Muscle layer of colon (tissue), 2 donors: ENCODE measurements around the gene NKX1-2.

Experiments used
- H3K27ac ChIP-seq: one replicate; pipeline ENCODE4 v1.7.0; 2013; ENCODE audit warnings: low read depth, mild to moderate bottlenecking, low read length, moderate library complexity
- H3K27me3 ChIP-seq, 2 donors: one replicate each; pipeline ENCODE4 v1.7.0; 2013; ENCODE audit warnings: low read length in 2 of 2, mild to moderate bottlenecking in 2 of 2; ENCODE audit not compliant: insufficient read depth in 2 of 2, control insufficient read depth in 1 of 2
- H3K36me3 ChIP-seq: one replicate; pipeline ENCODE4 v1.7.0; 2013; ENCODE audit warnings: mild to moderate bottlenecking, low read length; ENCODE audit not compliant: insufficient read depth
- H3K4me1 ChIP-seq: one replicate; pipeline ENCODE4 v1.7.0; 2013; ENCODE audit warnings: mild to moderate bottlenecking, low read length; ENCODE audit not compliant: insufficient read depth
- H3K4me3 ChIP-seq, 2 donors: one replicate each; pipeline ENCODE4 v1.7.0; 2013; ENCODE audit warnings: low read length in 2 of 2, low read depth in 1 of 2, mild to moderate bottlenecking in 1 of 2, moderate library complexity in 1 of 2
- H3K9ac ChIP-seq: one replicate; pipeline ENCODE4 v1.7.0; 2013; ENCODE audit warnings: low read length
- H3K9me3 ChIP-seq: one replicate; pipeline ENCODE4 v1.7.0; 2013; ENCODE audit warnings: mild to moderate bottlenecking, low read length
- donor health status: abdominal sarcoma.
- donor health status: Adenocarcinoma of cecum.

NKX1-2 gene

DNA sequence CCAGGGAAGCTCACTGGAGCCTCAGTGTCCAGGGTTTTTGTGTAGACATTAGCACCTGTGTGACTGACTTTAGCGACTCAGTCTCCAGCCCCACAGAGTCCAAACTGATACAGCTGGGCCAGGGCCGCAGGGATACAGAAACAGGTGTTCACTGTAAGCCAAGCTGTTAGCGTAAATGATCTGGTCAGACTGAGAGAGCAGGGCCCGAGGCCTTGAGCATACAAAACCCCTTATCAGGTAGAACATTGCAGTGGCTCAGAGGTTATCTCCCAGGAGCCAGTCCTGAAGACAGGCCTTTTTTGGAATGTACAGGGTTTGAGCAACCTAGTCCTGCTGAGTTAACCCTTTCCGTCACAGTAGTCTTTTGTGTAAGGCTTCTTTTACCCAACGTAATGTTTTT is 36.8 kb upstream of the NKX1-2 start:
- H3K27ac ChIP-seq, result no peak overlapping the region
- H3K4me3 ChIP-seq, result no peak overlapping the region
- H3K4me1 ChIP-seq, result no peaks in the 10 kb centered on the region
- H3K27me3 ChIP-seq, result no peaks in the 10 kb centered on the region
- H3K9me3 ChIP-seq, result no peaks in the 10 kb centered on the region
- no peak overlapping the region for H3K9ac ChIP-seq
- H3K36me3 ChIP-seq, result no peaks in the 10 kb centered on the region

DNA sequence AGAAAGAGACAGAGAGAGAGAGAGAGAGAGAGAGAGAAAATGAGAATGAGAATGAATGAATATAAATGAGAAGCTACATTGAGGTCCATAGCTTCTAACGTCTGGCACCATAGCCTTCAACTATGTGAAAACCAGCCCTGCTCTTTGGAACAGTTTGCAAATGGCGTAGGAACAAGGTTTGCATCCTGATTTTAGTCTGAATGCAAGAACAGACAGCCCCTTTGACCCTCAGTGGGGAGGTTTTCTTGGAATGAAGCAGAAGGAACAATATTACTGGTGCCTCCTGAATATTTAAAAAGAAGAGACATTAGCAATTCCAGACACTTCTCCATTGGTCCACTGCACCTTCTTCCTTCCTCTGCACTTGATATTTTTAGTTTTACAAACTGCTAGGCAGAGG is 34.8 kb upstream of the NKX1-2 start:
- H3K27me3 ChIP-seq, result no peaks in the 10 kb centered on the region
- H3K27ac ChIP-seq, result no peak overlapping the region
- no peaks in the 10 kb centered on the region for H3K4me1 ChIP-seq
- H3K4me3 ChIP-seq, result no peak overlapping the region
- H3K9ac ChIP-seq, result no peak overlapping the region
- H3K9me3 ChIP-seq, result no peaks in the 10 kb centered on the region
- H3K36me3 ChIP-seq, result no peaks in the 10 kb centered on the region

GRCh38 chr10:124484031-124484430 is 34.2 kb upstream of the NKX1-2 start:
- H3K36me3 ChIP-seq, result no peaks in the 10 kb centered on the region
- no peaks in the 10 kb centered on the region for H3K27me3 ChIP-seq
- no peak overlapping the region for H3K9ac ChIP-seq
- H3K27ac ChIP-seq, result no peak overlapping the region
- no peak overlapping the region for H3K4me3 ChIP-seq
- H3K9me3 ChIP-seq, result no peaks in the 10 kb centered on the region
- no peaks in the 10 kb centered on the region for H3K4me1 ChIP-seq

DNA sequence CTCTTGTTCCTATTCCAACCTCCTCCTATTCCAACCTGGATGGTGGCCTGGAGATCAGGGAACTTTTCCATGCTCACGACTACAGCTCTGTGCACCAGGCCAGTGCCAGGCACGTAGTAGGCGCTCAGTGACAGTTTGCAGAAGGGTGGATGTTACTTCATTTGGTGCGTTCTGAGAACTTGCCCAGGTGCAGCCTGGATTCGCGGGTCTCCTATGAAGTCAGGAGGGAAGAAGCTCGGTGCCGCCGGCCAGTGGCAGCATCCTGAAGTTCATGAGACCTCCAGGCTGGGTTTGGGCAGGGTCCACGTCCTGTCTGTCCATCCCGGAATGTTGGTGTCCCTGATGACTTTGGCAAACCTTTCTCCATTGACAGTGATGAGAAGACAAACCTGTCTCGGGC is 33.0 kb upstream of the NKX1-2 start:
- H3K9ac ChIP-seq, result no peak overlapping the region
- no peaks in the 10 kb centered on the region for H3K27me3 ChIP-seq
- H3K36me3 ChIP-seq, result no peaks in the 10 kb centered on the region
- no peak overlapping the region for H3K4me3 ChIP-seq
- no peak overlapping the region for H3K27ac ChIP-seq
- no peaks in the 10 kb centered on the region for H3K9me3 ChIP-seq
- no peaks in the 10 kb centered on the region for H3K4me1 ChIP-seq

DNA sequence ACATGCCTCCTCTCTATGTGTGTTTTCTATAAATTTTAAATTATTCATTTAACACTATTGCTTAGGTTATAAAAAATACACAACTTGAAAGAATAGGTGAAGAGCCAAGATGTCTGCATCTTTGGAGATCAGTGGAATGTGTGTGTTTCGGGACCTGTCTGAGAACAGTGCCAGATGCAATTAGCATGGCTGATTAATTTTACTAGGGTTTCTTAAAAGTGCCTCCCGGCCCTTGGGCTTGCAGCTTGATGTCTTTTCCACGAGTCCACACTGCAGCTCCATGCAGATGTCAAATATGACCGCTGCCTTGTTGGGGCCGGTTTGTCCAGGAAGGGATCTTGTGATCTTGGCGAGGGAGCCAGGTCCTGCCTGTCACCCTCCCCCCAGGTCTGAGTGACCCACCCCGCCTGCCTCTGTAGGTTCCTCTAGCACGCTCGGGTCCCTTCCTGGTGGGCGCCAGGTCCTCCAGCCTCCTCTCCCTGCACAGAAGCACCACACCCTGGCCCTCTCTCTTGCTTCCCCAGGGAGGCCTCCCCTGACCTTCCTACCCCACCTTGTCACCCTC is 32.5 kb upstream of the NKX1-2 start:
- no peak overlapping the region for H3K4me3 ChIP-seq
- no peaks in the 10 kb centered on the region for H3K27me3 ChIP-seq
- no peak overlapping the region for H3K9ac ChIP-seq
- H3K4me1 ChIP-seq, result no peaks in the 10 kb centered on the region
- H3K9me3 ChIP-seq, result no peaks in the 10 kb centered on the region
- H3K27ac ChIP-seq, result no peak overlapping the region
- no peaks in the 10 kb centered on the region for H3K36me3 ChIP-seq

DNA sequence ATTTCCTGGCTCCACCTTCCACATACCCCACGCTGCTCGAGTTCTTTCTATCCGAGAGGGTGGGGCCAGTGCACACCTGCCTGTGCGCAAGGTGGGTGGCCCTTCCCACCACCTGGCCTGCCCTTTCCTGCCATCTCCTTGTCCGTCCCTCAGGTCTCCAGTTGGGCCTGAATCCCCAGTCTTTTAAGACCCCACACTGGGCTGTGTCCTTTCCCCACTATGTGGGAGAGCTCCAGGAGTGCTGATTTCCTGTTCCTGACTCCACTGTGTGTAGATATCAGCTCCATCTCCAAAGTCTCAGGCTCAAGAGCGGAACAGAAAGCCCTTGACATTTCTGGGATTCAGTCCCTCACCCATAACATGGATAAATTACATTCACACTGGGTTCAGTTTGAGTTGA is 31.9 kb upstream of the NKX1-2 start:
- no peak overlapping the region for H3K27ac ChIP-seq
- no peak overlapping the region for H3K4me3 ChIP-seq
- no peaks in the 10 kb centered on the region for H3K4me1 ChIP-seq
- H3K27me3 ChIP-seq, result no peaks in the 10 kb centered on the region
- no peaks in the 10 kb centered on the region for H3K36me3 ChIP-seq
- no peaks in the 10 kb centered on the region for H3K9me3 ChIP-seq
- H3K9ac ChIP-seq, result no peak overlapping the region

DNA sequence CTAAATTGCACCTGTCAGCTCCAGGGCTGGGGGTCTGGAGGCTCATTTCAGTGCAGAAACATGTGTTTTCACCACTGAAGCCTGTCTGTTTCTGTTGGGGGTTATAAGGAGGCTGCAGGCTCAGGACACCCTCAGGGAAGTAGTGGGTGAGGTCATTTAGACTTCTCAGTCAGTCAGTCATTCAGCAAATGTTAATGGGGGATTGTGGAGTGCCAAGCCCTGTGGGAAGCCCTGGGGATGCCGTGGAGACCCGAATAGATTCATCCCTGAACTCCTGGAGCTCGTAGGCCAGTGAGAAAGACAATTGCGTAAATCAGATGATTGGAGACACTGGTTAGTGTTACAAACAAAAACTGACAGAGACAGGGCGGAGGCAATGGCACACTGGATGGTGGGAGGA is 31.0 kb upstream of the NKX1-2 start:
- H3K4me3 ChIP-seq, result no peak overlapping the region
- no peaks in the 10 kb centered on the region for H3K4me1 ChIP-seq
- no peaks in the 10 kb centered on the region for H3K9me3 ChIP-seq
- no peaks in the 10 kb centered on the region for H3K36me3 ChIP-seq
- no peak overlapping the region for H3K9ac ChIP-seq
- H3K27me3 ChIP-seq, result no peaks in the 10 kb centered on the region
- H3K27ac ChIP-seq, result no peak overlapping the region

DNA sequence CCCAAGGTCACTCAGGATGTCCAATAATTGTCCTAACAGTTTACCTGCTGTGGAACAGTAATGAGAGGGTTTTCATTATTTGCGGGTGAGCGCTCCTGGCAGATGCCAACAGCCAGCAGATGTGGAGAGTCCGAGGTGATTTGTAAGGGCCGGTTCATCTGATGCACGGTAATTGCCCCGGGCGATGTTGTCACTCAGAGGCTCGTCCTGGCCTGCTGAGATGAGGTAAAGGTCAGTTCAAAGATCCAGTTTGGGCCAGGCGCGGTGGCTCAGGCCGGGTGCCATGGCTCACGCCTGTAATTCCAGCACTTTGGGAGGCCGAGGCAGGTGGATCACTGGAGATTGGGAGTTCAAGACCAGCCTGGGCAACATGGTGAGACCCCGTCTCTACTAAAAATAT is 28.7 kb upstream of the NKX1-2 start:
- no peaks in the 10 kb centered on the region for H3K27me3 ChIP-seq
- no peak overlapping the region for H3K9ac ChIP-seq
- no peak overlapping the region for H3K4me3 ChIP-seq
- no peaks in the 10 kb centered on the region for H3K36me3 ChIP-seq
- no peak overlapping the region for H3K27ac ChIP-seq
- H3K9me3 ChIP-seq, result no peaks in the 10 kb centered on the region
- no peaks in the 10 kb centered on the region for H3K4me1 ChIP-seq

GRCh38 chr10:124477614-124478363 is 28.0 kb upstream of the NKX1-2 start:
- no peaks in the 10 kb centered on the region for H3K27me3 ChIP-seq
- H3K9me3 ChIP-seq, result no peaks in the 10 kb centered on the region
- no peak overlapping the region for H3K9ac ChIP-seq
- no peak overlapping the region for H3K4me3 ChIP-seq
- H3K27ac ChIP-seq, result no peak overlapping the region
- no peaks in the 10 kb centered on the region for H3K4me1 ChIP-seq
- no peaks in the 10 kb centered on the region for H3K36me3 ChIP-seq

DNA sequence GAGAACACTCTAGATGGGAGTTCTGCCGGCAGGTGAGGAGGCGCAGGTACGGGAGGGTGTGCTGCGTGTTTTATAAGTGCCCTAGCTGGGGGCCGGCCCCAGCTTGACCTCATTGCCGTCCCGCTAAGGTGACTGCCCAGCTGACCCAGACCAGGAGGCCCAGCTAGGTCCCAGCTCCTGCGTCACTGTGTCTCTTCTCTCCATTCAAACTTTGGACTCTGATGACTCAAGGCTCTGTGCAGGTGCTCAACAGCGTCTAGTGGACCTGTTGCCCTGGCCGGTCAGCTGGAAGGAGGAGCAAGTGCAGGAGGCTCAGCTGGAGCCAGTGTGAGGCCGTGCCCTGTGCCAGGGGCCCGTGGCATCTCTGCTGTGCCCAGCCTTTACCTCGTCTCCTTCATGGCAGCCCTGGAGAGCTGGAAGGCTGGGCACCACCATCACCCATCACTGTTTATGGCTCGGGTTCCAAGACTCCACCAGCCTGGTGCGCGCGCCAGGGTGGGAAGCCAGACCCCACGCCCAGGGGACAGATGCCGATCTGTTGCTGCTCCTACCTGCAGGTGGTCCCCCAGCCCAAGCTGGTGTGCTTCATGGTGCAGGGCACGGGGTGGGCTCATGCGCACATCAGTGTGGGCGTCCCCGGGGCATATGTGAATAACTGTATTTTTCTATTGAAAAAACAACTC is 26.3 kb upstream of the NKX1-2 start:
- H3K4me3 ChIP-seq, result no peak overlapping the region
- H3K27ac ChIP-seq, result no peak overlapping the region
- no peaks in the 10 kb centered on the region for H3K4me1 ChIP-seq
- no peak overlapping the region for H3K9ac ChIP-seq
- H3K9me3 ChIP-seq, result no peaks in the 10 kb centered on the region
- no peaks in the 10 kb centered on the region for H3K27me3 ChIP-seq
- no peaks in the 10 kb centered on the region for H3K36me3 ChIP-seq

DNA sequence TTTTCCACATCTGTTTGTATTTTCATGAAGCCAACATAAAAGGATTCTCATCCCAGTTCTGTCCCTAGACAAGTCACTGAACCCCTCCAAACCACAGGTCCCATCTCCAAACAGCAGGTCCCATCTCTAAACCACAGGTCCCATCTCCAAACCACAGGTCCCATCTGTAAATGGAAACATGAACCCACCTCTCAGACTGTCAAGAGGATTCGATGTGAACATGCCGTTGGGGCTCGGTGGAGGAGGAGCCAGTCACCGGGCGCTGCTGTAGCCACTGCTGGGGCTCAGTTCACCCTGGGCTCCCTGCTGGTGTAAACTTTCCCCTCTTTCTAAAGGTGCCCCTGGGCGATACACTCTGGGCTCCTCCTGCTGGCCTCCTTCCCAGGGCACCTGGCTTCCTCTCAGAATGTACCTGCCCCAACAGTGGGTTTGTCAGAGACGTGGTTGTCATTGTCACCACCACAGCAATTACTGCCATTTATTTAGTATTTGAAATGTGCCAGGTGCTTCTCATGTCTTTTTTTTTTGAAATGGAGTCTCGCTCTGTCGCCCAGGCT is 24.8 kb upstream of the NKX1-2 start:
- no peaks in the 10 kb centered on the region for H3K4me1 ChIP-seq
- H3K36me3 ChIP-seq, result no peaks in the 10 kb centered on the region
- H3K27me3 ChIP-seq, result no peaks in the 10 kb centered on the region
- no peak overlapping the region for H3K4me3 ChIP-seq
- no peaks in the 10 kb centered on the region for H3K9me3 ChIP-seq
- H3K9ac ChIP-seq, result no peak overlapping the region
- H3K27ac ChIP-seq, result no peak overlapping the region
